Gastrocnemius medialis (tissue), 4 donors: ENCODE results near the gene RASGRP1. TPM values are rescaled to one million over a fixed set of nuclear protein-coding genes. Genes with fewer than 3 reads are reported as not detected.
A peak's percentile ranks its signal among the peaks of the same experiment; 100 is the strongest.

ENCODE experiments used
- ATAC-seq, 2 donors: fragments of 150-250 bp; one replicate each; pipeline ENCODE4 v1.9.1; 2016
- DNase-seq, 2 donors: peaks; one replicate each; pipeline ENCODE4 v3.0.0-alpha.2; 2019
- H3K27ac ChIP-seq, 4 donors: fragments of 200-600 bp; sonication (generic); 1 replicate in 1 of 4; 2 replicates in 3 of 4; pipeline ENCODE4 v1.5.1; 2016 to 2018; ENCODE audit warnings: mild to moderate bottlenecking in 2 of 4, moderate library complexity in 1 of 4
- H3K27me3 ChIP-seq, 3 donors: fragments of 200-600 bp; sonication (generic) in 2 of 3; 1 replicate in 1 of 3; 2 replicates in 2 of 3; pipeline versions ENCODE4 v1.5.1 to v1.6.0; 2016 to 2019; ENCODE audit warnings: mild to moderate bottlenecking in 1 of 3, moderate library complexity in 1 of 3
- H3K36me3 ChIP-seq, 2 donors: fragments of 200-600 bp; sonication (generic) in 1 of 2; one replicate each; pipeline ENCODE4 v1.5.1; 2017 to 2018
- H3K4me1 ChIP-seq, 2 donors: fragments of 200-600 bp; sonication (generic) in 1 of 2; one replicate each; pipeline ENCODE4 v1.5.1; 2016 to 2017; ENCODE audit warnings: mild to moderate bottlenecking in 2 of 2
- H3K4me3 ChIP-seq, 4 donors: fragments of 200-600 bp; sonication (generic) in 3 of 4; 1 replicate in 1 of 4; 2 replicates in 3 of 4; pipeline ENCODE4 v1.5.1; 2016 to 2019; ENCODE audit warnings: mild to moderate bottlenecking in 2 of 4
- H3K9me3 ChIP-seq, 3 donors: fragments of 200-600 bp; sonication (generic) in 2 of 3; 1 replicate in 1 of 3; 2 replicates in 2 of 3; pipeline ENCODE4 v1.5.1; 2016 to 2019
- POLR2A ChIP-seq, 2 donors: fragments of 450-650 bp; IDR thresholded peaks; one replicate each; pipeline ENCODE4 v1.6.1; 2017; ENCODE audit warnings: antibody characterized with exemption in 2 of 2, mild to moderate bottlenecking in 2 of 2, moderate library complexity in 2 of 2
- in situ Hi-C, 4 donors: fragments of 200-750 bp; cut with MboI; loops; one replicate each; pipeline versions ENCODE4 v1.15.0 to v1.8.0; 2017; ENCODE audit warnings: low sequenced_read_pairs in 4 of 4
- intact Hi-C: fragments of 100-400 bp; cut with DNase I; formaldehyde crosslinking; loops from one replicate; pipeline ENCODE4 v1.15.1; 2023; ENCODE audit warnings: low total_unique reads
- total RNA-seq, 4 donors: library from RNA; depleted of rRNA; stranded (reverse); fragments of >200 nt; gene quantifications; one replicate each; pipeline versions ENCODE4 v1.1.0 to v1.2.3, GENCODE V29; 2016
- TF ChIP-seq, protein P1 (sequence below), 5 experiments: fragments of 450-650 bp in 3 of 5; fragments of 200-600 bp in 2 of 5; sonication (generic) in 2 of 5; IDR thresholded peaks in 4 of 5; conservative IDR thresholded peaks in 1 of 5; 1 replicate in 4 of 5; 2 replicates in 1 of 5; pipeline ENCODE4 v1.5.1; 2016 to 2019; ENCODE audit warnings: antibody characterized with exemption in 5 of 5, mild to moderate bottlenecking in 3 of 5, moderate library complexity in 3 of 5

RASGRP1 gene
- under 1 TPM in 2 of 4 donors, not detected in 2; 0.44 to 0.85 TPM for total RNA-seq

DNA sequence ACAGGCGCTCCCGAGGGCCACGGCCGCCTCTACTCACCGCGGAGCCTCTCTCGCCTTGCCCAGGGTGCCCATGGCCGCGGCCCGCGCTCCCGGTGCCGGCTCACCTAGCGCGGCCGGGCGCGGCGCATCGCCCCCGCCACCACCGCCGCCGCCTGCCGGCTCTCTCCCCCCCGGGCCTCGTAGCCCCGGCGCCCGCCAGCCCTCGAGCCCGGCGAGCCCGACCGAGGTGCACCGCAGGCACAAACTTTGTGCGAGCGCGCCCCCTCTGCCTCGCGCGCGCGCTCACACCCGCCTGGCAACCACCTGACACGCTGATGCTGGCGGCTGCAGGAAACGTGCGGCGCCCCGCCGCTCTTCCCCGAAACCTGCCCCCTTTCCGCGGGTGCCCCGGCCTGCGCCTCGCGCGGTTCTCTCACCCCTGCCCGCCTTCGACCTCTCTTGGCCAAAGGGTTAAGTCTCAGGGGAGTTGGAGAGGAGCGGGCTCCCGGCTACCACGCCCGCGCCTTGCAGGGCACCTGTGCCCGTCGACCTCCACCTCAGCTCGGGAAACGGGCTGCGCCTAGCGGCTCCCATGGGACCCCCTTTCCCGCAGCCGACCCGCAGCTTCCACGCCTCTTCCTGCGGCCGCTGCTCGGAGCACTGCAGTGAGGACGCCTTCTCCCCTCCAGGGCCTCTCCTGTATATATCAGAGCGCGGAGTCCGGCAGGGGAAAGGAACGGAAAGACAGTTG, at the start of gene RASGRP1:
Gene RASGRP1 (minus strand): TSS at position 258 of the 730 bp plus-strand sequence. CDS start 186 bp downstream, at position 72.
- intact Hi-C loops = loop anchor here (10.0 kb wide), 1 partner anchor 120 kb away; no protein-coding TSS in a partner anchor
- peak in 1 of 2 donors; percentile 15 for DNase-seq
- Histone ChIP-seq H3K4me3 (peak within 1 kb of the TSS; percentile 51 to 55 (median 54)), H3K27ac (no peak within 1 kb of the TSS), H3K36me3 (no peaks in the 10 kb centered on the region), H3K9me3 (no peaks in the 10 kb centered on the region), H3K27me3 (peaks cover 0 to 7% (median 2%) of the 10 kb centered on the region in 3 donors), H3K4me1 (peaks cover 0 to 2% of the 10 kb centered on the region in 2 donors)
- no peak for TF ChIP-seq POLR2A (IDR thresholded peaks at IDR 0.05)
- TF ChIP-seq, protein P1, sequence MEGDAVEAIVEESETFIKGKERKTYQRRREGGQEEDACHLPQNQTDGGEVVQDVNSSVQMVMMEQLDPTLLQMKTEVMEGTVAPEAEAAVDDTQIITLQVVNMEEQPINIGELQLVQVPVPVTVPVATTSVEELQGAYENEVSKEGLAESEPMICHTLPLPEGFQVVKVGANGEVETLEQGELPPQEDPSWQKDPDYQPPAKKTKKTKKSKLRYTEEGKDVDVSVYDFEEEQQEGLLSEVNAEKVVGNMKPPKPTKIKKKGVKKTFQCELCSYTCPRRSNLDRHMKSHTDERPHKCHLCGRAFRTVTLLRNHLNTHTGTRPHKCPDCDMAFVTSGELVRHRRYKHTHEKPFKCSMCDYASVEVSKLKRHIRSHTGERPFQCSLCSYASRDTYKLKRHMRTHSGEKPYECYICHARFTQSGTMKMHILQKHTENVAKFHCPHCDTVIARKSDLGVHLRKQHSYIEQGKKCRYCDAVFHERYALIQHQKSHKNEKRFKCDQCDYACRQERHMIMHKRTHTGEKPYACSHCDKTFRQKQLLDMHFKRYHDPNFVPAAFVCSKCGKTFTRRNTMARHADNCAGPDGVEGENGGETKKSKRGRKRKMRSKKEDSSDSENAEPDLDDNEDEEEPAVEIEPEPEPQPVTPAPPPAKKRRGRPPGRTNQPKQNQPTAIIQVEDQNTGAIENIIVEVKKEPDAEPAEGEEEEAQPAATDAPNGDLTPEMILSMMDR (IDR thresholded peaks at IDR 0.05 in 4 of 5, conservative IDR thresholded peaks at IDR 0.05 in 1 of 5) = no peak
- peak; percentile 39 to 46 for ATAC-seq
- in situ Hi-C loops = loop anchor here in 1 of 4 donors (10.0 kb wide), 1 partner anchor 120 kb away; no protein-coding TSS in a partner anchor

DNA sequence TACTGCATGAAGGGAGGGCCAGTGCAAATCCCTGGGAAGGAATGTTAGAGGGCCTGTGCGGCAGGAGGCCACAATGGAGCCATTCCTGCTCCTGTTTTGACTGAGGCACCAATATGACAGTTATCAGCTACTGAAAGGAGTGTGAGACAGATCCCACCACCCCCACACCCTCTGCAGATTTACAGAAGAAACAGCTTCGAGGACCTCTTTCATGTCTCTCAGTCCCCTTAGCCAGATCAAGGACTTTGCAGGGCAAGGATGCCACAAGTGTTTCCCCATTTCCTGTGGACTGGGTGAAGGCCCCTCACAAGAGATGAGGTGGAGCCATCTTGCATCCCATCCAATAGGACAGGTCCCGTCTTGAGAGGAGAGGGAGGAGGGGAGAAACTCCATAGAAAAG, 48.5 kb upstream of the RASGRP1 start:
- ATAC-seq = no peak
- TF ChIP-seq, protein P1 (IDR thresholded peaks at IDR 0.05 in 4 of 5, conservative IDR thresholded peaks at IDR 0.05 in 1 of 5) = no peak
- no peak for TF ChIP-seq POLR2A (IDR thresholded peaks at IDR 0.05)
- Histone ChIP-seq H3K27me3 (no peaks in the 10 kb centered on the region), H3K36me3 (no peaks in the 10 kb centered on the region), H3K4me1 (no peaks in the 10 kb centered on the region), H3K4me3 (no peak overlapping the region), H3K9me3 (no peaks in the 10 kb centered on the region), H3K27ac (no peak overlapping the region)
- DNase-seq = no peak
- in situ Hi-C loops = no loop called here
- intact Hi-C loops = no loop called here

DNA sequence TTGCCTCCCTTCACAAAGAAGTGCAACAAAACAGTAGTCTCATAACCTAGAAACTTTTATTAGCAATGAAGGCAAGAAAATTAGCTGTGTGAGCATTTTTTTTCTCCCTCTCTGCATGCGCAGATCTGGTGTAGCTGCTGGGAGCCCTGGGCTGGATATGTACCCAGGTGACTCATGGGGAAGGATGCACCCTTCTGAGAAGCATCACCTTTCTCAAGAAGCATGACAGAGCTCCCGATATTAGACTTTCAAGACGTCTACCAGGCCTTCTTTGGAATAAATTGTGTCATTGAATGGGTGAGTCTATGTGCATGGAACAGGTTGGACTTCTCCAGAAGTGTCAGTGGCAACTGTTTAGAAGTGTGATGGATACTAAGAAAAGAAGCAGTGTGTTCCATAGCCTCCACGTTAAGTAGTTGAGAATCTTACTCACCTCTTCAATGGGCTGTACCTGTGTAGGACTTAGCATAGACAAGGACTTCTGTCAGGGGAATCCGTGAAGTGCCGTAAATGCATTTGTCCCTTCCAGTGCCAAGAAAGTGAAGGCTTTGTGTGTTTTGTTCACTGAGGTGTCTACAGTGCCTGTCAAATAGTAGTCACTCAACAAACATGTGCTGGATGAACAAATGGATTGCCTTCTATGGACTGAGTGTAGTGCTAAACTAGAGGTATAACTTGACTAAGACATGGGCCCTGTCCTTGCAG, 47.7 kb upstream of the RASGRP1 start:
- no peak overlapping the region for H3K27ac ChIP-seq

DNA sequence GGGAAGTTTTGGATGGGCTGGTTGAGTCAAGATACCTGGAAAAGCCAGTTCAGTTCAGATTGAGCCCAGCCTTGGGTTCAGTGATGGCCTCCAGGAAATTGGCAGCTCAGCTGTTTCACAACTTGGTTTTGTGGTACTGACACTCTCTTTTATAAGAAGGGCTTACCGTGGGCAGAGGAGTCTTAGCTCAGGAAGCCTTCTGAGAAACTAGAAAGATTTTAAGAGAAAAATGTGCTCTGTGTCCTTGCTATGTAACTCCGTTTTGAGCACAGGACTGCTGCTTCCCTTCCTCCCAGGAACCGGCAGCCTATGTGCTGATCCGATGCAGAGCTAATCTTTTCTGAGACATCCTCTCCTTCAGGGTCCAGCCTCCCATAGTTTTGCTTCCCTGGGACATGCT, 46.6 kb upstream of the RASGRP1 start:
- no peak for TF ChIP-seq POLR2A (IDR thresholded peaks at IDR 0.05)
- TF ChIP-seq, protein P1 (IDR thresholded peaks at IDR 0.05 in 4 of 5, conservative IDR thresholded peaks at IDR 0.05 in 1 of 5) = no peak
- no peak overlapping the region for H3K27ac ChIP-seq
- intact Hi-C loops = no loop called here
- no peaks in the 10 kb centered on the region for H3K9me3 ChIP-seq
- H3K4me3 ChIP-seq = no peak overlapping the region
- H3K36me3 ChIP-seq = no peaks in the 10 kb centered on the region
- H3K27me3 ChIP-seq = no peaks in the 10 kb centered on the region
- in situ Hi-C loops = no loop called here
- no peaks in the 10 kb centered on the region for H3K4me1 ChIP-seq
- ATAC-seq (no peak), DNase-seq (no peak)

More for the DNA sequence above, 47.7 kb upstream of the RASGRP1 start:
- no peak for ATAC-seq
- intact Hi-C loops = no loop called here
- no peak for DNase-seq
- H3K36me3 ChIP-seq = no peaks in the 10 kb centered on the region
- H3K27me3 ChIP-seq = no peaks in the 10 kb centered on the region
- H3K4me1 ChIP-seq = no peaks in the 10 kb centered on the region
- H3K9me3 ChIP-seq = no peaks in the 10 kb centered on the region
- no peak overlapping the region for H3K4me3 ChIP-seq
- TF ChIP-seq POLR2A (IDR thresholded peaks at IDR 0.05) = no peak
- TF ChIP-seq, protein P1 (IDR thresholded peaks at IDR 0.05 in 4 of 5, conservative IDR thresholded peaks at IDR 0.05 in 1 of 5) = no peak
- in situ Hi-C loops = no loop called here
